GM12878 (cell line): ENCODE results near the gene TCF12. TPM values are rescaled to one million over a fixed set of nuclear protein-coding genes. Genes with fewer than 3 reads are reported as not detected.

ENCODE experiments used
- CUX1 ChIP-seq: IDR thresholded peaks from 2 replicates; pipeline ENCODE4 v1.6.1; 2012; ENCODE audit warnings: improper control_type of control experiment, low read depth, low read length; ENCODE audit not compliant: insufficient replicate concordance
- RELB ChIP-seq: fragments of 450-650 bp; IDR thresholded peaks from 2 replicates; pipeline ENCODE4 v1.6.1; 2017; ENCODE audit warnings: low read depth, mild to moderate bottlenecking, moderate library complexity
- polyA plus RNA-seq, 11 experiments: library from polyadenylated mRNA; depleted of rRNA in 4 of 11; unstranded in 6 of 11; stranded (reverse) in 5 of 11; fragments of >200 nt; fragmentation: Nextera tagmentation in 4 of 11; fragmentation: Illumina TruSeq in 1 of 11; extraction: Ambion mirVana in 4 of 11; extraction: Trizol in 1 of 11; gene quantifications; 1 replicate in 1 of 11; 2 replicates in 10 of 11; pipeline versions ENCODE4 v1.2.1 to v1.2.3, GENCODE V29; 2011 to 2016; ENCODE audit warnings: inconsistent platforms in 2 of 11, missing spikeins in 2 of 11, low read depth in 1 of 11
- total RNA-seq, 4 experiments: library from RNA; depleted of rRNA in 3 of 4; stranded (reverse); fragments of >200 nt in 3 of 4; fragmentation: Illumina TruSeq in 1 of 4; extraction: Trizol in 1 of 4; gene quantifications; 2 replicates each; pipeline versions ENCODE4 v1.2.1 to v1.2.3, GENCODE V29; 2013 to 2021

Gene TCF12
- total and polyA plus RNA-seq, 10 of the 15 experiments (the other 5 are each of a cell fraction or from before 2014, with no cell fraction given): 8.2 to 70.9 (median 49.5) TPM

DNA sequence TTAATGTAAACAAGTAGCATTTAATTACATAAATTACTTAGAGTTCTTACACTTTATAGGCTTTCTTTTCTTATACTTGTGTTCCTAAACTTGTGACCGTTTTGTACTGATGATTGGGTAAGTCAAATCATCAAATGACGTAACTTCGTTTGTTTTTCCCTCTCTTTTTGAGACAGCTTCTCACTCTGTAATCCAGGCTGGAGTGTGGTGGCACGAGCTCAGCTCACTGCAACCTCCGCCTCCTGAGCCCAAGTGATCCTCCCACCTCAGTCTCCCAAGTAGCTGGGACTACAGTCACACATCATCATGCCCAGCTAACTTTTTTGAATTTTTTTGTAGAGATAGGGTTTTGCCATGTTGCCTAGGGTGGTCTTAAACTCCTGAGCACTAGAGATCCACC, 226.0 kb downstream of the TCF12 start (continued):
- TF ChIP-seq CUX1 (no peak), RELB (no peak)
